GM19452 (cell line): Measurements from ENCODE around the gene IL7R.
A peak's percentile ranks its signal among the peaks of the same experiment; 100 is the strongest.
"Not testable (repeated sequence)": the region's sequence is repeated elsewhere in the genome, so short reads cannot be mapped to it uniquely, and the experiment has no call there.

Experiments used
- ATAC-seq: cut with Tn5 transposase; IDR thresholded peaks from one replicate; pipeline ENCODE4 v1.9.1; 2021; ENCODE audit not compliant: unreplicated experiment

The IL7R gene

GRCh38 chr5:35870605-35871004, 13.9 kb downstream of the IL7R start:
- no peak for ATAC-seq

- no peak for ATAC-seq
Measured at GRCh38 chr5:35876454-35876853, 19.8 kb downstream of the IL7R start.

- no peak for ATAC-seq
Measured at GRCh38 chr5:35876922-35877321, 20.2 kb downstream of the IL7R start.

GRCh38 chr5:35877655-35878054, 21.0 kb downstream of the IL7R start:
- no peak for ATAC-seq

GRCh38 chr5:35878079-35878478, 21.4 kb downstream of the IL7R start:
- no peak for ATAC-seq

- ATAC-seq = no peak
Measured at GRCh38 chr5:35879096-35879495, 22.4 kb downstream of the IL7R start.

GRCh38 chr5:35879649-35880048, 23.0 kb downstream of the IL7R start:
- ATAC-seq = no peak

GRCh38 chr5:35880156-35880555, 23.5 kb downstream of the IL7R start:
- ATAC-seq = no peak

GRCh38 chr5:35881758-35882157, 25.1 kb downstream of the IL7R start:
- ATAC-seq = no peak

- no peak for ATAC-seq
Measured at GRCh38 chr5:35884191-35884769, 27.6 kb downstream of the IL7R start.

- no peak for ATAC-seq
Measured at GRCh38 chr5:35884773-35885172, 28.1 kb downstream of the IL7R start.

GRCh38 chr5:35886381-35886780, 29.7 kb downstream of the IL7R start:
- no peak for ATAC-seq

GRCh38 chr5:35887321-35888100, 30.8 kb downstream of the IL7R start:
- ATAC-seq = no peak

GRCh38 chr5:35890021-35891020, 33.6 kb downstream of the IL7R start:
- ATAC-seq = no peak

GRCh38 chr5:35892799-35893198, 36.1 kb downstream of the IL7R start:
- ATAC-seq = not testable (repeated sequence)

- no peak for ATAC-seq
Measured at GRCh38 chr5:35894131-35894530, 37.4 kb downstream of the IL7R start.

GRCh38 chr5:35898952-35899660, 42.4 kb downstream of the IL7R start:
- ATAC-seq = no peak

GRCh38 chr5:35899800-35900199, 43.1 kb downstream of the IL7R start:
- ATAC-seq = no peak

- ATAC-seq = no peak
Measured at GRCh38 chr5:35900972-35901695, 44.4 kb downstream of the IL7R start.

GRCh38 chr5:35902046-35902672, 45.5 kb downstream of the IL7R start:
- ATAC-seq = peak; percentile 58
